Prostate gland (tissue), 2 donors: Measurements from ENCODE around the gene DBN1.

Experiments
- POLR2AphosphoS5 ChIP-seq: sonication (generic); formaldehyde crosslinking; IDR thresholded peaks from one replicate; pipeline ENCODE4 v1.6.1; 2017; ENCODE audit warnings: antibody characterized with exemption
- TF ChIP-seq, protein P1 (sequence below), 4 experiments: fragments of 200-600 bp in 2 of 4; fragments of 450-650 bp in 2 of 4; sonication (generic) in 2 of 4; IDR thresholded peaks; 1 replicate in 3 of 4; 2 replicates in 1 of 4; pipeline ENCODE4 v1.5.1; 2016 to 2019; ENCODE audit warnings: antibody characterized with exemption in 4 of 4, mild to moderate bottlenecking in 2 of 4, moderate library complexity in 2 of 4

DNA sequence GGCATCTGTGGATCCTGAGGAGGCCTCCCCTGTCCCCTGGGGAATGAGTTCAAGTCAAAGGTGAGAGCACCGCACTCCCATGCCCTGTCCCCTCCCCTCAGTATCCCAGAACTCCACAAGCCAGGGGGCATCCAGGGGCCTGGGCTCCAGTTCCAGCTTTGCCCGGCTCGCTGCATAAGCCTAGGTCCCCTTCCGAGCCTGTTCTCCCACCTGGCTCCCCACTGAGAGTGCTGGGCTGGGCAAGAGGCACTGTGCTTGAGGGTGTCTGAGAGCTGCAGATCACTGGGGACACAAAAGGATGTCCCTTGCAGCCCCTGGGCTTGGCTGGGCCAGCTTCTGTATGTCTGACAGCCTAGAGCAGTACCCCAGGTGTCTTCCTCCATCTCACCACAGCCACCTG is 31.6 kb upstream of the DBN1 start:
- TF ChIP-seq, protein P1, sequence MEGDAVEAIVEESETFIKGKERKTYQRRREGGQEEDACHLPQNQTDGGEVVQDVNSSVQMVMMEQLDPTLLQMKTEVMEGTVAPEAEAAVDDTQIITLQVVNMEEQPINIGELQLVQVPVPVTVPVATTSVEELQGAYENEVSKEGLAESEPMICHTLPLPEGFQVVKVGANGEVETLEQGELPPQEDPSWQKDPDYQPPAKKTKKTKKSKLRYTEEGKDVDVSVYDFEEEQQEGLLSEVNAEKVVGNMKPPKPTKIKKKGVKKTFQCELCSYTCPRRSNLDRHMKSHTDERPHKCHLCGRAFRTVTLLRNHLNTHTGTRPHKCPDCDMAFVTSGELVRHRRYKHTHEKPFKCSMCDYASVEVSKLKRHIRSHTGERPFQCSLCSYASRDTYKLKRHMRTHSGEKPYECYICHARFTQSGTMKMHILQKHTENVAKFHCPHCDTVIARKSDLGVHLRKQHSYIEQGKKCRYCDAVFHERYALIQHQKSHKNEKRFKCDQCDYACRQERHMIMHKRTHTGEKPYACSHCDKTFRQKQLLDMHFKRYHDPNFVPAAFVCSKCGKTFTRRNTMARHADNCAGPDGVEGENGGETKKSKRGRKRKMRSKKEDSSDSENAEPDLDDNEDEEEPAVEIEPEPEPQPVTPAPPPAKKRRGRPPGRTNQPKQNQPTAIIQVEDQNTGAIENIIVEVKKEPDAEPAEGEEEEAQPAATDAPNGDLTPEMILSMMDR (IDR thresholded peaks at IDR 0.05) = no peak
- no peak for TF ChIP-seq POLR2AphosphoS5
